IMR-90 (cell line): ENCODE data around the gene KHK. TPM values are rescaled to one million over a fixed set of nuclear protein-coding genes. Genes with fewer than 3 reads are reported as not detected.

ENCODE experiments used
- ATAC-seq: fragments of 200-7000 bp; cut with Tn5 transposase; 2 replicates; pipeline ENCODE4 v1.9.1; 2020; ENCODE audit warnings: low read depth, mild to moderate bottlenecking, moderate library complexity
- BruUV-seq: library from RNA; stranded (reverse); fragments of 400-500 nt; replicated peaks from 2 replicates; lab custom pipeline; 2021; lab: Mats Ljungman, UMichigan
- CTCF ChIA-PET: fragments of 300-600 bp; formaldehyde crosslinking; extraction: SDS; loops from one replicate; lab custom pipeline; 2021; ENCODE audit warnings: antibody characterized with exemption; lab: Yijun Ruan, JAX
- POLR2A ChIA-PET: fragments of 300-600 bp; sonication (Branson Sonifier 250); formaldehyde crosslinking; loops from one replicate; lab custom pipeline; 2022; ENCODE audit warnings: antibody characterized with exemption; ENCODE audit not compliant: unreplicated experiment; lab: Charles Lee
- DNase-seq: peaks from one replicate; pipeline ENCODE4 v3.0.0; 2013
- H2AFZ ChIP-seq: replicated peaks from 2 replicates; pipeline ENCODE3; 2013; ENCODE audit warnings: low read length, mild to moderate bottlenecking; ENCODE audit not compliant: poor library complexity
- H2AK5ac ChIP-seq: 2 replicates; pipeline ENCODE4 v1.6.1; 2013; ENCODE audit warnings: low read depth, low read length, inconsistent platforms
- H2AK9ac ChIP-seq: replicated peaks from 2 replicates; pipeline ENCODE3; 2013; ENCODE audit warnings: mild to moderate bottlenecking, low read depth, low read length, moderate library complexity; ENCODE audit not compliant: poor library complexity
- H2BK120ac ChIP-seq: 2 replicates; pipeline ENCODE4 v1.6.1; 2013; ENCODE audit warnings: low read depth, low read length, inconsistent platforms
- H2BK15ac ChIP-seq: 3 replicates; pipeline ENCODE4 v1.6.1; 2013; ENCODE audit warnings: low read depth, low read length, inconsistent platforms
- H2BK20ac ChIP-seq: 2 replicates; pipeline ENCODE4 v1.6.1; 2013; ENCODE audit warnings: low read depth, mild to moderate bottlenecking, inconsistent platforms, low read length, moderate library complexity
- H2BK5ac ChIP-seq: 2 replicates; pipeline ENCODE4 v1.6.1; 2013; ENCODE audit warnings: mild to moderate bottlenecking, low read depth, low read length, inconsistent platforms; ENCODE audit not compliant: poor library complexity, severe bottlenecking
- H3K14ac ChIP-seq: replicated peaks from 2 replicates; pipeline ENCODE4 v1.6.1; 2013; ENCODE audit warnings: low read depth, low read length, inconsistent platforms
- H3K18ac ChIP-seq: 2 replicates; pipeline ENCODE4 v1.6.1; 2013; ENCODE audit warnings: low read depth, low read length, control low read depth
- H3K23ac ChIP-seq: 2 replicates; pipeline ENCODE4 v1.6.1; 2013; ENCODE audit warnings: low read depth, low read length, inconsistent platforms
- H3K27ac ChIP-seq: 2 replicates; pipeline ENCODE4 v1.5.1; 2013; ENCODE audit warnings: mild to moderate bottlenecking, control low read depth, low read length; ENCODE audit not compliant: insufficient read depth
- H3K27me3 ChIP-seq: 2 replicates; pipeline ENCODE4 v1.6.1; 2013; ENCODE audit warnings: low read length; ENCODE audit not compliant: control insufficient read depth, insufficient read depth
- H3K36me3 ChIP-seq: 2 replicates; pipeline ENCODE4 v1.6.1; 2013; ENCODE audit warnings: low read length, mixed read lengths; ENCODE audit not compliant: control insufficient read depth, insufficient read depth
- H3K4ac ChIP-seq: 2 replicates; pipeline ENCODE4 v1.6.1; 2013; ENCODE audit warnings: low read depth, low read length, inconsistent platforms
- H3K4me1 ChIP-seq: 2 replicates; pipeline ENCODE4 v1.6.1; 2013; ENCODE audit warnings: low read length, mixed read lengths; ENCODE audit not compliant: control insufficient read depth, insufficient read depth
- H3K4me2 ChIP-seq: 2 replicates; pipeline ENCODE4 v1.6.1; 2013; ENCODE audit warnings: low read depth, mild to moderate bottlenecking, control low read depth, low read length, moderate library complexity
- H3K4me3 ChIP-seq: 2 replicates; pipeline ENCODE4 v1.5.1; 2013; ENCODE audit warnings: low read depth, mild to moderate bottlenecking, control low read depth, low read length, moderate library complexity; ENCODE audit not compliant: insufficient read depth
- H3K56ac ChIP-seq: 2 replicates; pipeline ENCODE4 v1.6.1; 2013; ENCODE audit warnings: low read length, inconsistent platforms; ENCODE audit not compliant: insufficient read depth; ENCODE audit errors: extremely low read depth
- H3K79me1 ChIP-seq, 2 experiments: 2 replicates each; pipeline ENCODE4 v1.6.1; 2013; ENCODE audit warnings: low read length in 2 of 2, inconsistent platforms in 1 of 2, low read depth in 1 of 2
- H3K9ac ChIP-seq: 2 replicates; pipeline ENCODE4 v1.6.1; 2013; ENCODE audit warnings: low read depth, low read length, control low read depth
- H3K9me1 ChIP-seq: 2 replicates; pipeline ENCODE4 v1.6.1; 2013; ENCODE audit warnings: low read length, inconsistent platforms; ENCODE audit not compliant: insufficient read depth
- H3K9me3 ChIP-seq: 2 replicates; pipeline ENCODE4 v1.6.1; 2013; ENCODE audit warnings: low read length; ENCODE audit not compliant: control insufficient read depth, insufficient read depth
- H4K20me1 ChIP-seq: 2 replicates; pipeline ENCODE4 v1.6.1; 2013; ENCODE audit warnings: low read length, inconsistent platforms; ENCODE audit not compliant: insufficient read depth
- H4K5ac ChIP-seq: 2 replicates; pipeline ENCODE4 v1.6.1; 2013; ENCODE audit warnings: mild to moderate bottlenecking, low read depth, low read length, control low read depth
- H4K8ac ChIP-seq, 2 experiments: 2 replicates each; pipeline ENCODE4 v1.6.1; 2013; ENCODE audit warnings: low read depth in 2 of 2, low read length in 2 of 2, control low read depth in 1 of 2, inconsistent platforms in 1 of 2
- H4K91ac ChIP-seq: 2 replicates; pipeline ENCODE4 v1.6.1; 2013; ENCODE audit warnings: low read depth, low read length, inconsistent platforms; ENCODE audit not compliant: insufficient read depth
- BHLHE40 ChIP-seq: fragments of 150-350 bp; IDR thresholded peaks from 2 replicates; pipeline ENCODE4 v1.6.1; 2016; ENCODE audit warnings: mild to moderate bottlenecking, low read depth, low read length
- CEBPB ChIP-seq: IDR thresholded peaks from 2 replicates; pipeline ENCODE4 v1.6.1; 2012; ENCODE audit warnings: low read depth, low read length, improper control_type of control experiment
- CTCF ChIP-seq: conservative IDR thresholded peaks from 2 replicates; pipeline ENCODE4 v1.5.1; 2012; ENCODE audit warnings: mild to moderate bottlenecking, low read depth, low read length, improper control_type of control experiment
- ELK1 ChIP-seq: fragments of 150-350 bp; IDR thresholded peaks from 2 replicates; pipeline ENCODE4 v1.6.1; 2016; ENCODE audit warnings: low read depth, mild to moderate bottlenecking, low read length, moderate library complexity, borderline replicate concordance
- FOS ChIP-seq: fragments of 150-350 bp; IDR thresholded peaks from 2 replicates; pipeline ENCODE4 v1.6.1; 2016; ENCODE audit warnings: low read depth, low read length
- POLR2A ChIP-seq: IDR thresholded peaks from 2 replicates; pipeline ENCODE4 v1.6.1; 2012; ENCODE audit warnings: mild to moderate bottlenecking, low read depth, low read length
- SMC3 ChIP-seq: fragments of 150-350 bp; IDR thresholded peaks from 2 replicates; pipeline ENCODE4 v1.6.1; 2016; ENCODE audit warnings: low read depth, mild to moderate bottlenecking, antibody characterized with exemption, low read length, moderate library complexity
- WGBS, 2 experiments: methylation state at CpG; one replicate each; pipeline versions ENCODE4 v1.1.5 to v1.1.7; 2013; ENCODE audit warnings: missing lambda C conversion rate in 2 of 2; ENCODE audit not compliant: insufficient read length in 1 of 2; ENCODE audit errors: extremely low coverage in 2 of 2; 5-methylcytosine and 5-hydroxymethylcytosine counted together
- dilution Hi-C: fragments of 300-500 bp; cut with HindIII; formaldehyde crosslinking; loops from one replicate; pipeline ENCODE4 v1.14.3; 2018; ENCODE audit warnings: low sequenced_read_pairs; ENCODE audit not compliant: unreplicated experiment
- in situ Hi-C: fragments of 300-500 bp; cut with MboI; formaldehyde crosslinking; loops from 3 replicates; pipeline ENCODE4 v1.14.3; 2019; ENCODE audit warnings: low sequenced_read_pairs, inconsistent platforms, mixed read lengths
- intact Hi-C: fragments of 100-400 bp; cut with micrococcal nuclease; formaldehyde crosslinking; loops from 2 replicates; pipeline ENCODE4 v1.10.0; 2022
- polyA plus RNA-seq, 3 experiments: library from polyadenylated mRNA; depleted of rRNA; stranded (reverse); fragments of >200 nt; gene quantifications; 2 replicates each; pipeline ENCODE4 v1.2.3, GENCODE V29; 2012; ENCODE audit warnings: low replicate concordance in 1 of 3
- total RNA-seq: library from RNA; depleted of rRNA; stranded (reverse); fragments of >200 nt; gene quantifications from 2 replicates; pipeline ENCODE4 v1.2.3, GENCODE V29; 2012

KHK gene
- total and polyA plus RNA-seq, 2 of the 4 experiments (the other 2 are of a cell fraction): 0.72 to 0.82 TPM

DNA sequence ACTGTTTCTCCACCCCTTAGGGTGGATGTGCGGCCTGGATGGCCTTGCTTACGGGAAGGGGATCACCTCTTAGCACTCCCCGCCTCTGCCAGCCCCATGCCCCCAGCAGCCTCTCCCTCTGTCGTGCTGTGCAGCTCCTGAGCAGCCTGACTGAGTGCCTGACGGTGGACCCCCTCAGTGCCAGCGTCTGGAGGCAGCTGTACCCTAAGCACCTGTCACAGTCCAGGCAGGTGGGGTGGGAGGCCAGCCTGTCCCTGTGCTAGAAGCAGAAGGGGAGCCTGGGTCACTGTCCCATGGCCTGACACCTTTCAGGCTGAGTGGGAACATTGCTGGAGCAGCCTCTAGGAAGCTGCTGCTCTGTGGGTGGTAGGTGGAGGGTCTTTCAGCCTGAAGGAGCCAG, 48.6 kb upstream of the KHK start:
- Histone ChIP-seq H4K8ac (no peak overlapping the region), H3K18ac (no peak overlapping the region), H2AFZ (no peak overlapping the region), H3K36me3 (peaks cover 76% of the 10 kb centered on the region), H3K23ac (no peak overlapping the region), H3K4me2 (no peak overlapping the region), H3K9me1 (peaks cover 13% of the 10 kb centered on the region), H3K56ac (no peak overlapping the region), H4K91ac (no peak overlapping the region), H2AK5ac (no peak overlapping the region), H3K9ac (no peak overlapping the region), H2BK5ac (no peak overlapping the region), H3K14ac (no peak overlapping the region), H2BK120ac (no peak overlapping the region), H3K9me3 (no peaks in the 10 kb centered on the region), H3K4ac (no peak overlapping the region), H3K4me1 (peaks cover 7% of the 10 kb centered on the region), H3K79me1 (peaks cover 29 to 66% of the 10 kb centered on the region in 2 experiments), H2AK9ac (no peak overlapping the region), H4K5ac (no peak overlapping the region), H3K27ac (no peak overlapping the region), H4K20me1 (peaks cover 38% of the 10 kb centered on the region), H2BK20ac (no peak overlapping the region), H3K27me3 (no peaks in the 10 kb centered on the region), H3K4me3 (no peak overlapping the region), H2BK15ac (no peak overlapping the region)
- CTCF ChIA-PET: interaction anchor here (0.6 to 1.1 kb wide), 2 partner anchors 21 to 193 kb away, joined by 3 to 4 read pairs; no protein-coding TSS in a partner anchor
- no peak for TF ChIP-seq SMC3
- no peak for TF ChIP-seq ELK1
- no peak for TF ChIP-seq CEBPB
- no peak for TF ChIP-seq FOS
- no peak for TF ChIP-seq BHLHE40
- no peak for TF ChIP-seq CTCF
- TF ChIP-seq POLR2A: no peak
- 92% methylated on average over 2 of the region's 6 CpGs; no CpG with 5 or more reads in 1 of the 2 experiments for WGBS, 2 experiments
- dilution Hi-C loops (no loop called here), in situ Hi-C loops (no loop called here), intact Hi-C loops (no loop called here)
- no peak for ATAC-seq
- DNase-seq: no peak
- BruUV-seq: no TSS peak
- POLR2A ChIA-PET: no interaction called here
